Measurements from ENCODE around the gene COL23A1.

The COL23A1 gene

DNA sequence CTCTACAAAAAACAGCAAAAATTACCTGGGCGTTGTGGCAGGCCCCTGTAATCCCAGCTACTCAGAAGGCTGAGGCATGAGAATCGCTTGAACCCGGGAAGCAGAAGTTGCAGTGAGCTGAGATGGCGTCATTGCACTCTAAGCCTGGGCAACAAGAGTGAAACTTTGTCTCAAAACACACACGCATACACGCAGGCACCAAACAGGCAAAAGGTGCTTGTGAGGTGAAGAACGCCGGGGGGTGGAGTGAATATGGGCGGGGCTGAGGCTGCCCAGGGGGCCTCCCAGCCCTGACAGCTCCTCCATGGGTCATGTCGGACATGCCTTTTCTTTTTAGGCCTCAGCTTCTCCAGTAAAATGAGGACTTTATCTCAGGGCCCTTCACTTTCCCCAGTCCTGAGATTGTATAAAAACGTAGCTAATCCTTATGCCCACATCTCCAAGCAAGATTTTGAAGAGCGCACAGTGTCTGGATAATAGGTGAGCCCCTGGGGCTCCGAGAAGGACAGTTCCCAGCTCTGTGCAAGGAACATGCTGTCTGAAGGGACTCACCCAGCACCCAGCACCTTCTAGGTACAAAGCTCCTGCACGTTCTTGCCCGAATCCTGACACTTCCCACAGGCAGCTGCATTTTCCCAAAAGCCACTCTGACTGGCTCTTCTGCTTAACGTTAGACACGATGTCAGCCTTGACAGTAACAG lies 168.3 kb downstream of the COL23A1 start:
- DNase-seq (ENCODE audit: low read depth): no peak

DNA sequence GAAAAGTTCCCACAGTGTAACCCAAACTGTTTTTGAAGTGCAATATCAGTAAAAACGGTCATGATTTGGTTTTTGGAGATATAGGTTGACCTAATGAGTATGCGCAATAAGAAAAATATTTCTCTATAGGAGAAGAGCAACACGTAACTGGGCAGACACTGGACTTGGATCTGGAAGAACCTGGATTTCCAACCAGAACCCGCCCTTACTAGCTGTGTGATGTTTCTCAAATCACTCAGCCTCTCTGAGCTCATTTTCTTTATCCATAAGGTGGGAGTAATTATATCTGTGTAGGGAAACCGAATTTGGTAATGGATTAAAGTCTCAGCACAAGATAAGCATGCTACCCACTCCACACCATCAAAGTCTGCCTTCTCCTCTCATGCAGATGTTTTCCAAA lies 169.1 kb downstream of the COL23A1 start:
- DNase-seq (ENCODE audit: low read depth): no peak

- no peak for DNase-seq (ENCODE audit: low read depth)
These were observed 169.8 kb downstream of the COL23A1 start for GRCh38 chr5:178420354-178420781.

DNA sequence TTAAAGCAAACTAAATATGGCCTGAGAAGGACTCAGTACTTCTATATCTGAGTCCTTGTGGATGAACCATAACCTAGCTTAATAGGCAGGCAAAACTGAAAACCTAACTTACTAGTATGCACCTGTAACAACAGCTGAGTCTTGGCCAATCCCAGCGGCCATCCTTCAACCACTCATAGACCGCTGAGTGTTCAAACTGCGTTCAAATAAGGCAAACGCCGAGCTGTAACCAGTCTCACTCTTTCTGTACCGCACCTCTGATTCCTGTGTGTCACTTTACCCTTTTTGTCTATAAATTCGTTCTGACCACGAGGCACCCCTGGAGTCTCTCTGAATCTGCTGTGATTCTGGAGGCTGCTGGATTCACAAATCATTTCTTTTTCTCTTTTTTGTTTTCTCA lies 170.5 kb downstream of the COL23A1 start:
- no peak for DNase-seq (ENCODE audit: low read depth)

DNA sequence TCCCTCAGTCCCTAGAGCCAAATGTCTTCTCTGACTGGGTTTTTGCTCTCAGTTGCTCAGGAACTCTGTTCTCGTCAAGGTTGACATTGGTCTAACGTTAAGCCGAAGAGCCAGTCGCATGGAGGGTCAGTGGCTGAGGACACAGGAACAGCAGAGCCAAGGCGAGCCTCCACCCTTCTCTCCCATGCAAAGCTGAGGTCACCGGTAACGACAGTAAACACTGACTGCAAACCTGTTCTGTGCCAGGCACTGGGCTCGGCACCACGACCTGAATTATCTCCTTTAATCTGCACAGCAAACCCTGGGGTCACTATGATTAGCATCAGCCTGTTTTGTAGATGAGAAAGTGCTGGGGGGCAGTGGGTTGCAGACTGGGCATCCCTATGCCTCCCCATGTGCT lies 171.0 kb downstream of the COL23A1 start:
- DNase-seq (ENCODE audit: low read depth): no peak

DNA sequence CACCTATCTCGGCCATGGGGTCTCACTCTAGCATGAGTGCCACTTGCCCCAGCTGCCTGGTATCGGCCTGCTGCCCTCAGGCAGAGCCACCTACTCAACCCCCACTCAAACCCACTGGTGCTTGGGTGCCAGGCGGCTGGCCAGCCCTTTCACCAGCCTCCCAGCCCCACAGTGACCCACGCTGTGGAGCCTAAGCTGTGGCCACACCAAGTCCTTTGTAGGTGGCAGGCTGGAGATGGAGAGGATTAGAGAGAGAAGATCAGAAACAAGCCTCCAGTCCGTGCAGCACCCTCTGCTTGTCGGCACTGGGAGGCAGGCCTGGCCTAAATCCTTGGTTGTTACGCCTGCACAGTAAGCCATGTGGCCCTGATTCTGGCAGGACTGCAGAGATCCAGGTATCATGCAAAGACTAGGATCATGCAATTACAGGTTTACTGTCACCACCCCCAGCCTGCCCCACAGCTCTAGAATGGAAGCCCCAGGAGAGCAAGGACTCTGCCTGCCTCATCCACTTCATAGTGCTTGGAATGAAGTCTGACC lies 171.7 kb downstream of the COL23A1 start:
- no peak for DNase-seq (ENCODE audit: low read depth)

DNA sequence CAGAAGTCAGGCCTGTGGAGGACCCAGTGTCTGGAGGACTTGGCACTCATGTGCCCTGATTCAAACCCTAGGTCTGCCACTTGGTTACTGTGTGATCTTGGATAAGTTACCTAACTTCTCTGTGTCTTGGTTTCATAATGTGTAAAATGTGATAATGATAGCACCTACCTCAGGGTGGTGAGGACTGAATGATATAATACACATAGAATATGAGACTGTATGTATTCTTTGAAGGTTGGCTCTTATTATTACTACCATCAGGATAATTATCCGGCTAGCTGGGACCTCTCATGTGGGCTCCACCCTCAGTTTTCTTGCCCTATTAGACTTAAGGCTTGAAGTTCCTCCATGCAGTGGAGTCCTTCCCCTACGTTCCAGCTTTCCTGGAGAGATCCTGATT lies 172.2 kb downstream of the COL23A1 start:
- DNase-seq (ENCODE audit: low read depth): no peak

GRCh38 chr5:178417391-178417811 lies 172.8 kb downstream of the COL23A1 start:
- DNase-seq (ENCODE audit: low read depth): no peak

GRCh38 chr5:178416919-178417318 lies 173.3 kb downstream of the COL23A1 start:
- no peak for DNase-seq (ENCODE audit: low read depth)

DNA sequence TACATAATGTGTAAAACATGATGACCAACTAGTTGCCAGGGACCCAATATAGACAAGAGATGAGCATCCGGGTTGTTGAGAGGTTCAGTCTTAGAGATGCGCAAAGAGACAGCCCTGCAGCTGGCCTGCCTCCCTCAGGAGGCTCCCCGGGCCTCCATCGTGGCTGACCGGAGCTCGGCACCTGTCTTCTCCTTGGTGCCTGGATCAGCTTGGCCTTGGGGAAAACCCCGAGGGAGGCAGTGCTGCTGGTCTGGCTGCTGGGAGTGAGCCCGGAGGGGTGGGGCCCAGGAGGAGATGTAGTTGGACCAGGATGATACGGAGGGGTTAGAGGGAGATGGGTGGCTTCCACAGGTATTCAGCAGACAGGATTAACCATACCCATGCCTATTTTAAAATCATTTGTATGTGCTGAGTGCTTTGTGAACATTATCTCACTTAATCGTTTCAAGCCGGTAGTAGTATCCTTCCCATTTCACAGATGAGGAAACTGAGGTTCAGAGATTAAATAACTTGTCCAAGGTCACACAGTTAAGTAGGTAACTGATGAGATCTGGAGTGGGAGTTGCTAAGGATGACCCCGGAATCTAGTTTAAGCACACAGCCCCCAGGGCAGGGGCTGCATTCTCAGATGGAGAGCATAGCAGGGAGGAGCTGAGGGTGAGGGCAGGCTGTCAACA lies 173.8 kb downstream of the COL23A1 start:
- no peak for DNase-seq (ENCODE audit: low read depth)

GRCh38 chr5:178415353-178415752 lies 174.8 kb downstream of the COL23A1 start:
- DNase-seq (ENCODE audit: low read depth): no peak

DNA sequence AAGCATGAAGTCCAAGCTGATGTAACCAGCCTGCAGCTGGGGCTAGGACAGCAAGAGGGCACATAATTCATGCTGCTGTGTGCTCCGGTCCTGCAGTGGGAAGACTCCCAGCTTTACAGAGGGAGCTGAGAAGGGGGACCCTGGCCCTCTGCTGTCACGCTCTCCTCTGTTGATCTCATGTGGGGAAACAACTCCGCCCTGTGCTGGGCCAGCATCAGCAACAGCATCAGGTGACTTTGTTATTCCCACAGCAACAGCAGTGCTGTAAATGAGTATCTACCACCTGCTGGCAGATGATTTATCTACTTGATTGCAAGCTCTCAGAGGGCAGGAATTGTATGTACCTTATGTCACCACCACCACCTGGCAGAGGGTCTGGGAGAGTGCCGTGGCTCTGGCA lies 176.2 kb downstream of the COL23A1 start:
- no peak for DNase-seq (ENCODE audit: low read depth)

GRCh38 chr5:178411083-178411482 lies 179.1 kb downstream of the COL23A1 start:
- DNase-seq (ENCODE audit: low read depth): no peak

DNA sequence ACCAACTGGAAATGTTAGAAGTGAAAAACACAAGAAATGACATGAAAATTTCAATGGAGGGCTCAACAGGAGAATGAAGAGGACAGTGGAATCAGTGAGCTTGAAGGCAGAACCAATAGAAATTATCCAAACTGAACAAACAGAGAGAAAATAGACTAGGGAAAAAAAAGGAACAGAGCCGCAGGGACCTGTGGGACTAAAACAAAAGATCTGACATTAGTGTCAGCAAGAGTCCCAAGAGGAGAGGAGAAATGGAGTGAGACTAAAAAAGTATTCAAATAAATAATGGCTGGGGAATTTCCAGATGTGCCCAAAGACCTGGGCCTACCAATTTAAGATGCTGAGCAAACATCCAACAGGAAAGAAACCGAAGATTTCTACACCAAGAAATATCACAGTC lies 182.5 kb downstream of the COL23A1 start:
- no peak for DNase-seq (ENCODE audit: low read depth)

GRCh38 chr5:178404987-178405386 lies 185.2 kb downstream of the COL23A1 start:
- DNase-seq (ENCODE audit: low read depth): no peak

DNA sequence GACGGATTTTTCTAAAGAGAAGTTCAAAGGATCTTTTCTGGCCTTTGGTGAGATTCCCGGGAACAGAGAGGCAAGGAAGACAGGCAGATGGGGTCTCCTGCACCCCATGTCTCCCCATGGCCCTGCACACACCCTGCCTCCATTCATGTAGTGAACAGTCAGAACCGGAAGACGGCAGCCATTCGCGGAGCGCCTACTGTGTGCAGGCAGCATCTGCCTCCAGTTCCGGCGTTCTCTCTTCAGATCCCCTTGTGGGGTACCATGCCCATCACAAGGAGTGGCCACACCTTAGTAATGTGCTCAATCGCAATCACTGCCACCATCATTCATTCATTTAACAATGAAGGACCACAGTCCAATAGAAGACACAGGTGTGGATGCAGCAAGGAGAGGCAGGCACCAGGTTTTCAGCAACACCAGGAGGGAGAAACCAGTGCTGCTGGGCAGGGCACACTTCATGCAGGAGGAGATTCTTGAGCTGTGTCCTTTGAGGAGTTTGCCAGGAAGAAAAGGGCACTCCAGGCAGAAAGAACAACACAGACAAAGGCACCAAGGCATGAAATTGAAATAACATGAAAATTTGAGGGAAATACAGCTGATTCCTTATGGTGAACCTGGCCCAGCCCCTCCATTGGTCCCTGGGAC lies 186.1 kb downstream of the COL23A1 start:
- DNase-seq (ENCODE audit: low read depth): no peak

DNA sequence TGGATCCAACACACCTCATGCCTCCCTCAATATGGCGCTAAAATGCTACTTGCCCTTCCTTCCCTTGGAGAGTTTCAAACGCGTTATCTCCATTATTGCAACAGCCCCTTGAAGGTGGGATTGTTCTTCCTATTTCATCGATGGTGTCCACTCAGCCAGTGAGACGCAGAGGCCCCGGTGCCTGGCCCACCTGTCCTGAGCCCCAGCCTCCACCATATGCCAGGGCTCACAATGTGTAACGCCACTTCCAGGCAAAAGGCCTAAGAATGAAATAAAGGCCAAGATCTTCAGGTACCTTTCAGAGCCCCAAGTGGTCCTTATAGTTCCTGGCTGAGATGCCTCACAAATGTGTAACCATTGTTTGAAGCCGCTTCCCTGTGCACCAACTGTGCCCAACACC lies 186.8 kb downstream of the COL23A1 start:
- no peak for DNase-seq (ENCODE audit: low read depth)

GRCh38 chr5:178399701-178400095 lies 190.5 kb downstream of the COL23A1 start:
- no peak for DNase-seq (ENCODE audit: low read depth)

GRCh38 chr5:178398901-178399700 lies 191.1 kb downstream of the COL23A1 start:
- DNase-seq (ENCODE audit: low read depth): no peak

DNA sequence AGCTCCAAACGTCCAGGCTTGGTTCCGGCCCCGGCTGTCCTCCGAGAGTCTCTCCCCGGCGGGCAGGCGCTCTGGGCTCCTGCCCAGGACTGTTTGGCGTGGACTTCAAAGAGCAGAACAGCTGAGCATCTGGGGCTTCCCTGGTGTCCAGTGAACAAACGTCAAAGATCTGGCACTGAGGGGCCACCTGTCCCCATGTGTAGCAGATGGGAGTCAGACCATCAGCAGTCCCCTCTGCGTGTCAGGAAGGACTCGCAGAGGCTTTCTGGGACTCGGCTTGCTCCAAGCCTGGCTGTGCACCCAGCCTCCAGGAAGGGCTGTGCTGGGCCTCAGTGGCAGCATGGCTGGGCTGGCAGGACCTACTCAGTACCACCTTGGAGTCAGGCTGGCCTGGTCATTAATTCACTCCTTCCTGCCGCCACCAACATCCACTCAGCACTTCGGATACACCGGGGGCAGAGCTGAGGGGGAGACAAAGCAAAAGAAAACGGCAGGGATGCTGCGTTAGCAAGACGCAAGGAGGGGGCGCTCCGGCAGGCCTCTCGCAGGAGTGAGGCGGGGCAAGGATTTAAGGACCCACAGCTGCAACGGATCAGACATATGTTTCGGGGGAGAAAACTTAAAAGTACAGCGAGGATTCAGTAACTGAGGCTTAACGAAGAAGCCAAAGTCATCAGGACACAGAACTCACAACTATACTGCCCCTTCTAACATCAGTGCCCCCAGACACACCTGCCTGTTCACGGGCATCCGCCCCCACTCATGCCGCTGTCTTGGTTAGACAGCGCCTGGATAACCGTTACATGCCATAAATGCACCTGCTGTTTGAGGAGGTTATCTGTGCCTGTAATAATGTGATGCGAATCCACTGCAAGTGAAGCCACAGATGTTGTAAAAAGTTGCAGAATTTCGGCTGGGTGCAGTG lies 193.1 kb downstream of the COL23A1 start:
- no peak for DNase-seq (ENCODE audit: low read depth)

GRCh38 chr5:178394074-178394473 lies 196.1 kb downstream of the COL23A1 start:
- no peak for DNase-seq (ENCODE audit: low read depth)

Measured in EH (cell line).